Measurements from ENCODE around the gene FNDC3B.

- TF ChIP-seq CTCF (IDR thresholded peaks at IDR 0.05) (no peak), EP300 (IDR thresholded peaks at IDR 0.05) (no peak), POLR2A (IDR thresholded peaks at IDR 0.05) (no peak), POLR2AphosphoS5 (IDR thresholded peaks at IDR 0.05) (no peak)
Measured at GRCh38 chr3:172231318-172231901, 192.0 kb downstream of the FNDC3B start.

Measured in suprapubic skin (tissue), 4 donors.